ENCODE results near the gene CRLF2. TPM values are rescaled to one million over a fixed set of nuclear protein-coding genes. Genes with fewer than 3 reads are reported as not detected.
A peak's percentile ranks its signal among the peaks of the same experiment; 100 is the strongest.
"Not testable (repeated sequence)": the region's sequence is repeated elsewhere in the genome, so short reads cannot be mapped to it uniquely, and the experiment has no call there.

CRLF2 gene
- total RNA-seq, 1 donor from 2014 or later = not detected

GRCh38 chrX:1165535-1166196 lies 46.8 kb downstream of the CRLF2 start:
- peak; percentile 47 for DNase-seq

- peak; percentile 27 for DNase-seq
These were observed 47.8 kb downstream of the CRLF2 start for GRCh38 chrX:1164322-1165288.

- no peak for DNase-seq
These were observed 49.2 kb downstream of the CRLF2 start for GRCh38 chrX:1163231-1163630.

GRCh38 chrX:1162119-1162916 lies 50.1 kb downstream of the CRLF2 start:
- no peak for DNase-seq

GRCh38 chrX:1159548-1159947 lies 52.9 kb downstream of the CRLF2 start:
- DNase-seq = no peak

- DNase-seq = not testable (repeated sequence)
These were observed 55.6 kb downstream of the CRLF2 start for GRCh38 chrX:1156681-1157455.

GRCh38 chrX:1153940-1154339 lies 58.5 kb downstream of the CRLF2 start:
- no peak for DNase-seq

- DNase-seq = no peak
These were observed 60.4 kb downstream of the CRLF2 start for GRCh38 chrX:1152090-1152489.

GRCh38 chrX:1151378-1152077 lies 60.9 kb downstream of the CRLF2 start:
- DNase-seq = no peak

GRCh38 chrX:1150569-1151347 lies 61.7 kb downstream of the CRLF2 start:
- no peak for DNase-seq

- DNase-seq = no peak
These were observed 64.6 kb downstream of the CRLF2 start for GRCh38 chrX:1147611-1148515.

- no peak for DNase-seq
These were observed 68.2 kb downstream of the CRLF2 start for GRCh38 chrX:1144293-1144692.

Other genes starting within 250 kb of the CRLF2 start
- gene CSF2RA, start 56.2 kb upstream of the CRLF2 start, total RNA-seq = not detected in 2 replicates
- 23.6 and 64.7 TPM in 2 replicates for gene IL3RA, start 124.1 kb upstream of the CRLF2 start, total RNA-seq
- gene SLC25A6, start 179.5 kb upstream of the CRLF2 start, total RNA-seq = 131 and 195 TPM in 2 replicates
- gene ASMTL, start 240.3 kb upstream of the CRLF2 start, total RNA-seq = 9.7 and 12.5 TPM in 2 replicates

All from dermis blood vessel endothelial cell (primary cell).